CD4-positive, alpha-beta T cell treated with Interleukin-15 for 4 hours (primary cell): ENCODE data around the gene SPOCK3.

Source experiments
- DNase-seq: peaks from one replicate; pipeline ENCODE4 v3.0.0-alpha.2; 2020; ENCODE audit warnings: low spot score

Gene SPOCK3

DNA sequence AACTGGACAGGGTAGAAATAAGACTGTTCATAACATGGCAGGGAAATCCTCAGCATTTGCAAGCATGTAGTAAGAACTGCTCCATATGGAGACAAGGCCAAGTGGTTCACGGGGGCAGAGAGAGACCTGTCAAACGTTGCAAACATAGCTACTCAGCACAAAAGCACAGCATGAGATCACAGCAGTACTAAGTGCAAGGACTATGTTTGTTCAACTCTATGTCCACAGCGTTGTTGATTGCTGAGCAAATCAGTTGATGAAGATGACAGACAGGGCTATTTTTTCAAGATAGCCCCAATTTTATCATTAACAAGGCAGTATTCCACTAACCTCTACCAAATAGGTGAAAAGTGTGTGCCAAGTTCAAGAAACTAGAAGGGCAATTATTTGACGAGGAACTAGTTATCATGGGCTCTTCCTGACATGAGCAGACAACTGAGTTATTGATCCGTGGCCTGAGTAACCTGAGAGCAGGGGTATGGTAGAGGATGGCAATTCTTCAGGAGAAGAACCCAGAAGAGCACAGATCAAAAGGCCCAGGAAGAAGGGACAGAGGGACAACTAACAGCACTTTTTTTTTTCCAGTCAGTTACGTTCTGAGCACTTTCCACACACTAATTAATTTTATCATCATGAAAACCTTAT lies 57.4 kb downstream of the SPOCK3 start:
- no peak for DNase-seq

DNA sequence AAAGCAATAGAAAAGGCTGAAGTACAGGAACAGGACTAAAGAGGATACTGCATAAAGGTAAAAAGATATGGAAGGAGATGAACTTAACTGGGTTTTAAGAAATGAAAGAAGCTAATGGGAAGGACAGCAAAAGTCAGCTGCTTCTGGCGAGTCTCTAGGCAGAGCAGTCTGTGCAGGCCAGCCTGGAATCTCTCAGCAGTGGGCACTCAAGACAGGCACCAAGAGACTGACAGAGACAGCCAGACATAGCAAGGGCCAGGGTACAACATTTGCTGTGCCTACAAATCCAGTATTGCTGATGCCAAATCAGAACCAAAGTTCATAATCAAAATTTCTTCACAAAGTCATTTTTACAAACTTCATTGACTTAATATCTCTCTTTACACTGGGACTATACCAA lies 62.4 kb downstream of the SPOCK3 start:
- no peak for DNase-seq

- no peak for DNase-seq
These were observed 65.7 kb downstream of the SPOCK3 start for GRCh38 chr4:167168611-167169010.

DNA sequence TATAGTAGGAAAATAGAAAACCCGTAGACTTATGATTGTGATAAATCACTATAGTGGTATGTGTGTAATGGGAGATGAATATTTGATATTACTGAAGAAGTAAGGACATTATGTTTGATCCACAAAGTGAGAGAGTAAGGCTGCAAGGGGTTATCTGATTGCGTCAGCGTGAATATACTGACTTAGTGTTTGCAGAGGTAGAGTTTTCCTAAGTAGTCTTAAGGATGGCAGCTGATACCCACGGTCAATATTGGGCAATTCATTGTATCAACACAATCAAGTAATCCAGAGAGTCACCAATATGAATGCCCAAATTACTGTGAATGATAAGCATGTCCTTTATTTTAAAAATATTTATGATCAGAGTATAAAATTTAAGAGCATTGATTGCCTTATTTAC lies 83.7 kb downstream of the SPOCK3 start:
- DNase-seq: no peak

DNA sequence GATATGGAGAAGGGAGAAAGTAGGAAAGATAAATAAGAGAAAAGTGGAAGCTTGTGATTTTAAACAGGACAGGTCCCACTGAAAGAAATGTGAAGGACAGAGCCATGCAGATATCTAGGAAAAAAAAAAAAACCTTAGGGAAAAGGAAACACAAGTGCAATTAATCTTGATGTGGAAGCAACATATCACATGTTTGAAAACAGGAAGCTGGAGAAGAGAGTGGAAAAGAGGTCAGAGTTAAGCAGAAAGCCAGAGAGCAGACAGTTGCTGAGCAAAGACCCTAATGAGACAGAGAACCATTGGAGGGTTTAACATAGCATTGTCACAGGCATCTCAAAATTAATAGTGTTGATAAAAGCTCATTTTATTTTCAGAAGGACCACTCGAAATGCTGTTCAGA lies 89.7 kb downstream of the SPOCK3 start:
- DNase-seq: no peak

DNA sequence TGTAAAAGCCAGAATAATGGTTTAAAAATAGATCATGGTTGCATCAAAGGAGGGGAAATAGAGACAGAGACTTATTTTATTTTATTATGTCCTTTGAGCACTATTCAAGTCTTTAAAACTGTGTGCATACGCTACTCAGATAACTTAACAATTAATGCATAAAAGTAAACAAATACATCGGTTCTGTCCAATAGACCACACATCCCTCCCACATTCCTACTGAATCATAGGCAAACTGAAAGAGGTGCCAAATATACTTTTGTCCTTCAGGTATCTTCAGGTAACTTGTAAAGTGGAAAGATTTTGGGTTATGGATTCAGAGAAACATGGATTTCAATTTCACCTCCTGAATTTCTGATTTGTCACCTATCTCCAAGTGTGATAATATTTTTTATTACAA lies 91.3 kb downstream of the SPOCK3 start:
- no peak for DNase-seq

DNA sequence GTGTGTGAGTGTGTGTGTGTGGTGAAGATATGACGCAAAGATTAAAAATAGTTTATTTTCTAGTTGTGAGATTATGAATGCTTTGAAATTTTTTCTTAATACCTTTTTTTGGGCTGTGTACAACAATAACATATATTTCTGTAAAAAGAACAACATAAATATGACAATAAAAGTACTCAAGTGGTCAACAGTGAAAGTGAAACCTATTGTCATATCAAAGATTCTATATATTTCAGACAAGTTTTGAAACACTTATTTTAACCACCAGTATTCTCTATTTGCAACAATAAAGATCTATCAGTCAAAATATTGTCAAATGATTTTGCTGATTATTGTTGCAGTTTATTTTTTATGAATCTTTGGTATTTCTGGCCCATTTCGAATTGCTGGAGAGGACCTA lies 98.0 kb downstream of the SPOCK3 start:
- no peak for DNase-seq

GRCh38 chr4:167129146-167129545 lies 105.1 kb downstream of the SPOCK3 start:
- no peak for DNase-seq

DNA sequence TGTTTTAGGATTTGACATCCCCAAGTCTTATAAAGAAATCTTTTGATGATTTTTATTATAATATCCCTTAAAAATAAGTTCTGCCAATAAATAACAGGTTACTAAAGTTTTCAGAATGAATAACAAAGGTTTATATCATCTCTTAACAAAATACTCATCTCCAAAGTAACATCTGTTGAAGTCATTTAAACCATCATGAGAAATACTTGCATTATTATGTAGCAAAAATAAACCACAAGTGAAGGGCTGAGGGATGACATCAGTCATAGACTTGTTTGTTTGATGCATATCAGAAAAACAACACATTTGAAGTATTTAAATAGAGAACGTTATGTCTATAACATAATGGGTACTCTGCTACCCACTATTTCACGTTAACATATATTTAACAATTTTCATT lies 114.9 kb downstream of the SPOCK3 start:
- DNase-seq: no peak

- DNase-seq: no peak
These were observed 117.0 kb downstream of the SPOCK3 start for GRCh38 chr4:167117273-167117672.

- no peak for DNase-seq
These were observed 119.8 kb downstream of the SPOCK3 start for GRCh38 chr4:167114416-167114971.

DNA sequence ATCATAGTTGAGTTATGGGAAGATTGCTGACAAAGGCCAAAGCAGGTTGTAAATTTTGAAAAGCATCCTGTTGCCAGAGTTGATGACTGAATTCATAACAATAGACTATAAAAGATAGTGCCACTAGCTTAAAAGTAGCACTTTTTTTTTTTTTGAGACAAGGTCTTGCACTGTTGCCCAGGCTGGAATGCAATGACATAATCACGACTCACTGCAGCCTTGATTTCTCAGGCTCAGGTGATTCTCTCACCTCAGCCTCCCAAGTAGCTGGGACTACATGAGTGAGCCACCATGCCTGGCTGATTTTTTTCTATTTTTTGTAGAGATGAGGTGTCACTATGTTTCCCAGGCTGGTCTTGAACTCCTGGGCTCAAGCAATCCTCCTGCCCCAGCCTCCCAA lies 122.7 kb downstream of the SPOCK3 start:
- DNase-seq: no peak

- no peak for DNase-seq
These were observed 123.2 kb downstream of the SPOCK3 start for GRCh38 chr4:167111092-167111491.

DNA sequence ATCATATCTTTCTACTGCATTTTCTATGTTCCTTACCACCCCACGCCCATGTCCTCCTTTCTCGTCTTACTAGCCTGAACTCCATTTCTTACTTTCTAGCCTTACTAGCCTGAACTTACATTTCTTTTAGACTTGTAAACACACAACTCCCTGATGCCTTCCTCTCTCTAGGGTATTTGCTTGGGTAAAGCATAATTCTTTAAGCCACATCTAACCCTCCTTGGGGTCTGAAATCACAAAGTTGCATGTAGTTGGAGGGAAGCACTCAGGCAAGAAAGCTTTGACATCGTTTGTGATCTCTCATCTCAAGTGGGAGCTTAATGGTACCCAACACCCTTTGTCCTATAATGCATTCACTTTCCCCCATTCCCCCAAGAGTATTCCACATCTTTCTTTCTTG lies 124.4 kb downstream of the SPOCK3 start:
- no peak for DNase-seq

DNA sequence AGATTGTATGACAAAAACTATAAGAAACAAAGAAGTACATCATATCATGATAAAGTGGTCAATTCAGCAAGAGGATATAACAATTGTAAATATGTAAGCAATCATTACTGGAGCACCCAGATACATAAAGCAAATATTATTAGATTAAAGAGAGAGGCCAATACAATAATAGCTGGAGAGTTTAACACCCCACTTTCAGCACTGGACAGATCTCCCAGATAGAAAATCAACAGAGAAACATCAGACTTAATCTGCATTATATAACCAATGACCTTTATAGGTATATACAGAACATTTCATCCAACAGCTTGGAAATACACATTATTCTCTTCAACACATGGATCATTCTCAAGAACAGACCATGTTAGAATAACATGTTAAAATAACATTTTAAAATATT lies 128.4 kb downstream of the SPOCK3 start:
- DNase-seq: no peak

DNA sequence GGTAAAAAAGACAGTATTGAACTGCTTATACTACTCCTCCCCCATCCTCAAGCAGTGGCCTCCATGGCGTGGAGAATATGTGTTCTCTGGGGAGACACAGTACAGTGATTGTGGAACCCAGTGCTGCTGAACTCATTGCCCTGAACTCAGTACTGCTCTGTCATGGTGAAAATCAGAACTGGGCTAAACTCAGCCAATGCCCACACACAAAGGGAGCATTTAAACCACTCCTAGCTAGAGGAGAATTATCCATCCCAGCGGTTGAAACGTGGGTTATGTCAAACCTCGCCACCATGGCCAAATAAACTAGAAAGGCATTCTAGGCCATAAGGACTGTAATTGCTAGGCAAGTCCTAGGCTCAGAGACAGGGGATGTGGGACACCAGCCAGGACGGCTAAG lies 131.8 kb downstream of the SPOCK3 start:
- no peak for DNase-seq

DNA sequence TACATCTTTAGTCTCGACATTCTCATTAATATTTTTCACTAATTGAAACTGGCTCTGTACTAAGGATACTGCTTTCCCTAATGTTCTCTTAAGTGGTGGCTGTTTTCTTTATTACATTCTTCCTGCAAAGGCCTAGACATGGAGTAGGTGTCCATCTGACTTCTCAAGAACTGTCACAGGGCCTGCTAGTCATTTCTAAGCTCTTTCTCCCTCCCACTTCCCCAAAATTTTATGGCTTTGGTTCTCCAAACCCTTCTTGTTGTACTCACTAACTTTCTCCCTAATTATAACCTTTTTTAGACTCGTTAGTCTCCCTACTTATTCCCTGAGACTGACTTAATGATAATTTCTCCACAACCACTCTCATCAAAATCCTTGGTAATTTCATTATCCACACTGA lies 133.3 kb downstream of the SPOCK3 start:
- no peak for DNase-seq

DNA sequence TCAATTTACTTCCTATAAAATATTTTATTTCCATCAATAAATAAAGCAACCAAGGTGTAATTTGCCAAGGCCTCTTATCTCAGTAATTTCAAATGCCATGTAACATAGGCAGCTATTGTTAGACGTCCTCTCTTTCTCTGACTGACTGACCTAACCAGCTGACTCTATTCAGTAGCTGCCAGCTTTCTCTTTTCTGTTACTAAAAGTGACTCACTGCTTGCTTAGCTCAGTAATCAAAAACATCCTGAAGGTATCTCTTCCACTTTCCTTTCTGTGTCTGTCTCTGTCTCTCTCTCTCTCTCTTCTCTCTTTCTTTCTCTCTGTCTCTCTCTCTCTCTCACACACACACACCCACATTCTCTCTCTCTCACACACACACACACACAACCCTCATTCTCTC lies 134.2 kb downstream of the SPOCK3 start:
- DNase-seq: no peak

DNA sequence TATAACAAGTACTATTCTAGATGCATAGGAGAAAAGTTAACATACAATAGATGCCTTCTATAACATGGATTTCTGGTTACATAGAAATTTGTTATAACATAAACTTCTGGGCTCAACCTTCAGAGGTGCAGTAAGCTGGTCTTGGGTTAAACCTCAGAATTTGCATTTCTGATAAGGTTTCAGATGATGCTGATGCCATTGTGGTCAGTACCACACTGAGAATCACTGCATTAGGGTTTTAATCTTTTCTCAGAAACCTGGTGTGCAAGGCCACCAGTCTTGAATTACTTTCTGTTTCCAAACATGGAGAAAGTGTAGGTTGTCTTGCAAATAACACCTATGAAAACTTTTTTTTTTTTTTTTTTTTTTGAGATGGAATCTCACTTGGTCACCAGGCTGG lies 146.2 kb downstream of the SPOCK3 start:
- DNase-seq: no peak

GRCh38 chr4:167084321-167084720 lies 150.0 kb downstream of the SPOCK3 start:
- no peak for DNase-seq

DNA sequence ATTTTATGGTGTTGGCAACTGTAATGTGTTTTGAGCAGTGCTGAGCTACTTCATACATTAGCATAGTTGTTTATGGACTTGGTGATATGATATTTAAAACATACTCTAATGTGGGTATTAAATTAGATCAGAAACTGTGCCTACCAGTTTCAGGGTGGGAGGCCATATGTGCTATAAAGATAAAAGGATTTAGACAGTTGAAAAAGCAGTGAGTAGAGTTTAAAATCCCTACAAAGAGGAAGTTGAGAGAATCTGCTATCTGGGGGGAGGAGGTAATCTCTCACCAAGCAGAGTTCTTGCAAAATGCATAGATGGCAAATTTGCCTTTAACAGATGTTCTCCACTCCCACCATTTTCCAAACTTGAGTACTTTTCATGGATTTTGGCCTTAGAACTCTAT lies 154.5 kb downstream of the SPOCK3 start:
- no peak for DNase-seq

DNA sequence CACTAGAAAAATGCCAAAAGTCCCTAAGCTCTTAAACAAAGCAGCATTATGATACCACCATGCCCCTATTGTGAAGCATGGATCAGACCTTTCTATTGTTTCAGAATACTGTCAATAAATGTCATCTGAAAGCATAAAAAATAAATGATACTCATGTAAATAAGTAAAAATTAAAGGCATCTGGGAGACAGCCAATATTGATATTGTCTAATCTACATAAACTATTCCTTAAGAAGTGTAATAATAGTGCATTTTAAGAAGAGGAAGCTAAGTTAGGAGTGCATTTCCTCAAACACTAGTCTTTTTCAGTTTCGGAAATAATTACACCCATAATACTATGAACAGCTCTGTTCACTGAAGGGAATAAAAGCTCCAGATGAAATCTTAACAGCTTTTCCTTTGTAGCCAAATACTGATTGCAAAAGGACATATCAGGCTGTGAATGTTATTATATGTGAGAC lies 181.6 kb downstream of the SPOCK3 start:
- no peak for DNase-seq

- DNase-seq: no peak
These were observed 185.0 kb downstream of the SPOCK3 start for GRCh38 chr4:167049257-167049656.

DNA sequence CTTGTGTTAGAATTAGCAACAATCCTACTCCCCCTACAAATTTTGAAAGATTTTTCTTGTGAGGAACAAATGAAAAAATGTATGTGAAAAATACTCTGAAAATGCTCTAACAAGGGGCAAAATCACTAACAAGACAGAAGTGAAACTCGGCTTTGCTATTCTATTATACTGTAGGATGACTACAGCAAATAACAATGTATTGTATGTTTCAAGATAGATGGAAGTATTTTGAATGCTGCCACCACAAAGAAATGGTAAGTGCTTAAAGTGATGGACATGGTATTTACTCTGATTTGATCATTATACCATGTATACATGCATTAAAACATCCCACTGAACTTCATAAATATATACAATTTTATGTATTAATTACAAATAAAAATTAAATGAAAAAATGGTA lies 192.8 kb downstream of the SPOCK3 start:
- DNase-seq: no peak
